ENCODE measurements around the gene MRPL47.

- TF ChIP-seq CTCF (IDR thresholded peaks at IDR 0.05; ENCODE audit: poor library complexity) (no peak), EZH2 (IDR thresholded peaks at IDR 0.05; ENCODE audit: borderline replicate concordance) (no peak), EZH2phosphoT487 (IDR thresholded peaks at IDR 0.05; ENCODE audit: low read depth, severe bottlenecking, unreplicated experiment) (no peak)
Measured at GRCh38 chr3:179560791-179561190, 43.6 kb downstream of the MRPL47 start.
